OCI-LY1 (cell line): ENCODE data around the gene LGI2.
"Not testable (repeated sequence)": the region's sequence is repeated elsewhere in the genome, so short reads cannot be mapped to it uniquely, and the experiment has no call there.

ENCODE experiments used
- H2AFZ ChIP-seq: fragments of 200-600 bp; sonication (generic), shearing (Covaris generic); 2 replicates; pipeline ENCODE4 v1.6.0; 2014; ENCODE audit warnings: antibody characterized with exemption, mild to moderate bottlenecking, low read length
- H3F3A ChIP-seq: fragments of 200-600 bp; sonication (generic), shearing (Covaris generic); 2 replicates; pipeline ENCODE4 v1.6.0; 2014; ENCODE audit warnings: mild to moderate bottlenecking, antibody characterized with exemption, low read length, moderate library complexity; ENCODE audit not compliant: insufficient read depth
- H3K27ac ChIP-seq: fragments of 200-600 bp; sonication (generic); 2 replicates; pipeline ENCODE4 v1.5.1; 2014; ENCODE audit warnings: low read length, mixed run types, mild to moderate bottlenecking, low read depth; ENCODE audit not compliant: poor library complexity, severe bottlenecking
- H3K27me3 ChIP-seq: fragments of 200-600 bp; sonication (generic); 2 replicates; pipeline ENCODE4 v1.6.0; 2014; ENCODE audit warnings: antibody characterized with exemption, mild to moderate bottlenecking, low read length, moderate library complexity; ENCODE audit not compliant: insufficient read depth
- H3K36me3 ChIP-seq: fragments of 200-600 bp; sonication (generic); 2 replicates; pipeline ENCODE4 v1.6.1; 2014; ENCODE audit warnings: mild to moderate bottlenecking, antibody characterized with exemption, low read length, moderate library complexity, mixed read lengths; ENCODE audit not compliant: insufficient read depth
- H3K4me1 ChIP-seq: fragments of 200-600 bp; sonication (generic); 2 replicates; pipeline ENCODE4 v1.5.1; 2014; ENCODE audit warnings: mild to moderate bottlenecking, low read length, moderate library complexity; ENCODE audit not compliant: insufficient read depth, severe bottlenecking
- H3K4me2 ChIP-seq: fragments of 200-600 bp; sonication (generic), shearing (Covaris generic); 2 replicates; pipeline ENCODE4 v1.6.1; 2014; ENCODE audit warnings: low read length
- H3K4me3 ChIP-seq: fragments of 200-600 bp; sonication (generic); 2 replicates; pipeline ENCODE4 v1.5.1; 2014; ENCODE audit warnings: low read length, low read depth, mild to moderate bottlenecking, mixed read lengths; ENCODE audit not compliant: poor library complexity, severe bottlenecking
- H3K79me2 ChIP-seq: fragments of 200-600 bp; shearing (Covaris generic); 2 replicates; pipeline ENCODE4 v1.6.1; 2016; ENCODE audit warnings: mixed run types, low read length, mixed read lengths; ENCODE audit not compliant: insufficient read depth
- H3K9ac ChIP-seq: fragments of 200-600 bp; sonication (generic), shearing (Covaris generic); 2 replicates; pipeline ENCODE4 v1.6.1; 2014; ENCODE audit warnings: mild to moderate bottlenecking, low read length, mixed read lengths
- H3K9me2 ChIP-seq: fragments of 200-600 bp; sonication (generic), shearing (Covaris generic); 2 replicates; pipeline ENCODE4 v1.6.1; 2014; ENCODE audit warnings: low read depth, mild to moderate bottlenecking, low read length, mixed read lengths
- H3K9me3 ChIP-seq: fragments of 200-600 bp; shearing (Covaris generic); 2 replicates; pipeline ENCODE4 v1.6.1; 2014; ENCODE audit warnings: low read length, mixed read lengths
- H4K20me1 ChIP-seq: fragments of 200-600 bp; sonication (generic), shearing (Covaris generic); 2 replicates; pipeline ENCODE4 v1.6.0; 2016; ENCODE audit warnings: mild to moderate bottlenecking, low read length; ENCODE audit not compliant: insufficient read depth
- EZH2 ChIP-seq: fragments of 200-600 bp; sonication (generic), shearing (Covaris generic); IDR thresholded peaks from 2 replicates; pipeline ENCODE4 v1.8.0; 2017; ENCODE audit warnings: borderline replicate concordance, mixed run types, mild to moderate bottlenecking, antibody characterized with exemption, low read length, moderate library complexity, mixed read lengths
- TF ChIP-seq, protein P1 (sequence below): fragments of 200-600 bp; sonication (generic), shearing (Covaris generic); IDR thresholded peaks from 2 replicates; pipeline ENCODE4 v1.5.1; 2017; ENCODE audit warnings: mild to moderate bottlenecking, antibody characterized with exemption, low read length, moderate library complexity, mixed read lengths

Gene LGI2

DNA sequence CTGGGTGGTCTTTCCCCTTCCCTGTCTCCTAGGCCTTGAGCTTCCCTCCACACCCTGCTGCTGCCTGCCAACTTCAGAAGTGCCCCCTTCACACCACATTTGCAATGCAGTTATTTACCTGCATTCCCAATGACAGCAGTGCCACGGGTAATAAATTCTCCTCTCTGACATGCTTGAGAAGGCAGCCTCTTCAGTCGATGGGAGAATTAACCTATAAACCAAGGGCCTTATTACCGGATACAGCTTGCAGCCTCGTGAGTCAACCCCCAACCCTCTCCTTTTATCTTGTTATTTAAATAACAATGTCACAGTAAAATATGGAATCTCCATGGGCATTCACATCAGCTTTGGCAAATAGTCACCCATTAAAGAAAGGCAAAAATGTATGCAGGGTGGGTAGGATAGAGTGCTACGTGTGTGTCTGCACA, 34.7 kb upstream of the LGI2 start:
- Histone ChIP-seq H3K9me3 (no peaks in the 10 kb centered on the region), H3K79me2 (no peaks in the 10 kb centered on the region), H3K4me2 (no peak overlapping the region), H4K20me1 (no peaks in the 10 kb centered on the region), H3K9me2 (no peaks in the 10 kb centered on the region), H3K27ac (no peak overlapping the region), H2AFZ (no peak overlapping the region), H3K9ac (no peak overlapping the region), H3K36me3 (no peaks in the 10 kb centered on the region), H3K4me1 (no peaks in the 10 kb centered on the region), H3K4me3 (no peak overlapping the region), H3K27me3 (no peaks in the 10 kb centered on the region), H3F3A (no peaks in the 10 kb centered on the region)
- no peak for TF ChIP-seq EZH2
- TF ChIP-seq, protein P1, sequence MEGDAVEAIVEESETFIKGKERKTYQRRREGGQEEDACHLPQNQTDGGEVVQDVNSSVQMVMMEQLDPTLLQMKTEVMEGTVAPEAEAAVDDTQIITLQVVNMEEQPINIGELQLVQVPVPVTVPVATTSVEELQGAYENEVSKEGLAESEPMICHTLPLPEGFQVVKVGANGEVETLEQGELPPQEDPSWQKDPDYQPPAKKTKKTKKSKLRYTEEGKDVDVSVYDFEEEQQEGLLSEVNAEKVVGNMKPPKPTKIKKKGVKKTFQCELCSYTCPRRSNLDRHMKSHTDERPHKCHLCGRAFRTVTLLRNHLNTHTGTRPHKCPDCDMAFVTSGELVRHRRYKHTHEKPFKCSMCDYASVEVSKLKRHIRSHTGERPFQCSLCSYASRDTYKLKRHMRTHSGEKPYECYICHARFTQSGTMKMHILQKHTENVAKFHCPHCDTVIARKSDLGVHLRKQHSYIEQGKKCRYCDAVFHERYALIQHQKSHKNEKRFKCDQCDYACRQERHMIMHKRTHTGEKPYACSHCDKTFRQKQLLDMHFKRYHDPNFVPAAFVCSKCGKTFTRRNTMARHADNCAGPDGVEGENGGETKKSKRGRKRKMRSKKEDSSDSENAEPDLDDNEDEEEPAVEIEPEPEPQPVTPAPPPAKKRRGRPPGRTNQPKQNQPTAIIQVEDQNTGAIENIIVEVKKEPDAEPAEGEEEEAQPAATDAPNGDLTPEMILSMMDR: no peak

DNA sequence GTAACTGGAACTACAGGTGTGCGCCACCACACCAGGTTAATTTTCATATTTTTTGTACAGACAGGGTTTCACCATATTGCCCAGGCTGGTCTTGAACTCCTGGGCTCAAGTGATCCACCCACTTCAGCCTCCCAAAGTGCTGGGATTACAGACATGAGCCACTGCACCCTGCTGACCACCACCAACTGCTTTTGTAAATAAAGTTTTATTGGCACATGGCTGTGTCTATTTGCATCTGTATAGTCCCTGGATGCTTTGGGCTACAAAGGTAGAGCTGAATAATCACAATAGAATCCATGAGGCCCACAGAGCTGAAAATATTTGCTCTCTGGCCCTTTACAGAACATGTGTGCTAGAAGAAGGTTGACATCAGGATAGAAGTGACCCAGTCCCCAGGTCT, 33.7 kb upstream of the LGI2 start:
- H3K27ac ChIP-seq: not testable (repeated sequence)

DNA sequence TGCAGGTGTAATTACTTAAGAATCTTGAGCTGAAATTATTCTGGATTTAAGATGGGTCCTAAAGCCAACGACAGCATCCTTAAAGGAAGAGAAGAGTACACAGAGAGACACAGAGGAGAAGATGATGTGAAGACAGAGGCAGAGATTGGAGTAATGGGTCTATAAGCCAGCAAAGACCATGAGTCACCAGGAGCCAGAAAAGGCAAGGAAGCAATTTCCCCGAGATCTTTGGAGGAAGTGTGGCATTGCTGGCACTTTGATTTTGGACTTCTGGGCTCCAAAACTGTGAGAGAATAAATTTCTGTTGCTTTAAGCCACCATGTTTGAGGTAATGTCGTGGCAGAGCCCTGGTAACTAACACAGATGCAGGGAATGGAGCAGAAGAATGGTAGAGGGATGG, 32.4 kb upstream of the LGI2 start:
- Histone ChIP-seq H3K9ac (no peak overlapping the region), H3K9me2 (no peaks in the 10 kb centered on the region), H2AFZ (no peak overlapping the region), H4K20me1 (no peaks in the 10 kb centered on the region), H3K36me3 (no peaks in the 10 kb centered on the region), H3K27ac (no peak overlapping the region), H3K4me2 (no peak overlapping the region), H3K9me3 (no peaks in the 10 kb centered on the region), H3K27me3 (no peaks in the 10 kb centered on the region), H3K4me3 (no peak overlapping the region), H3F3A (no peaks in the 10 kb centered on the region), H3K79me2 (no peaks in the 10 kb centered on the region), H3K4me1 (no peaks in the 10 kb centered on the region)
- TF ChIP-seq EZH2: no peak
- TF ChIP-seq, protein P1: no peak

More for the DNA sequence above, 33.7 kb upstream of the LGI2 start:
- not testable (repeated sequence) for H3K4me2 ChIP-seq, H3K4me3 ChIP-seq, H4K20me1 ChIP-seq, H3K36me3 ChIP-seq, H3K79me2 ChIP-seq, H3K9me2 ChIP-seq, H3K9me3 ChIP-seq, H3K9ac ChIP-seq, H3K4me1 ChIP-seq, H3F3A ChIP-seq, H2AFZ ChIP-seq, H3K27me3 ChIP-seq

DNA sequence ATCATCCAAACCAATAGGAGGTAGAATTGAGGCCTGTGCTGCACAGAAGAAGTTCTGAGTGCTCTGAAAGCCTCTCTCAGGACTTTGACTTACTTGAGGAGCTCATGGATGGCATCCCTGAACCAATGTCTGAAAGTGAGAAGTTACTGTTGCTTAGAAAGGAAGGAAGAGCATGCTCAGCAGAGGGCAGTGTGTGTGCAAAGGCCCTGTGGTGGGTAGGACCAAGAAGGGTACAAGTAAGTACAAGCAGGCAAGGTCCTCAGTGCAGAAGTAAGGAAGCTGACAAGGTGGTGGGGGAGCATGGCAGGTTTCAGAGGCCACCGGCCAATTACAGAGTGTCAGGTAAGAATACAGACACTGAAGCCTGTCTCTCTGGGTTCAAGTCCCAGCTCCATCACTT, 31.4 kb upstream of the LGI2 start:
- Histone ChIP-seq H3K4me1 (no peaks in the 10 kb centered on the region), H3K27me3 (no peaks in the 10 kb centered on the region), H3K27ac (no peak overlapping the region)

More for the DNA sequence above, 31.4 kb upstream of the LGI2 start:
- TF ChIP-seq EZH2: no peak
- TF ChIP-seq, protein P1: no peak
- H3K4me2 ChIP-seq: no peak overlapping the region
- H3K4me3 ChIP-seq: no peak overlapping the region
- no peaks in the 10 kb centered on the region for H3K36me3 ChIP-seq
- no peaks in the 10 kb centered on the region for H3F3A ChIP-seq
- no peaks in the 10 kb centered on the region for H3K9me3 ChIP-seq
- no peaks in the 10 kb centered on the region for H3K79me2 ChIP-seq
- no peaks in the 10 kb centered on the region for H3K9me2 ChIP-seq
- no peak overlapping the region for H3K9ac ChIP-seq
- no peaks in the 10 kb centered on the region for H4K20me1 ChIP-seq
- H2AFZ ChIP-seq: no peak overlapping the region
